GM13977 (cell line): ENCODE measurements around the gene EHF.

ENCODE experiments used
- DNase-seq: peaks from one replicate; pipeline ENCODE4 v3.0.0; 2012; ENCODE audit warnings: low spot score
- CTCF ChIP-seq: IDR thresholded peaks from 2 replicates; pipeline ENCODE4 v1.5.1; 2012; ENCODE audit warnings: mild to moderate bottlenecking, control low read depth; ENCODE audit not compliant: insufficient read depth; ENCODE audit errors: extremely low read depth, missing control alignments
- in situ Hi-C: fragments of 300-500 bp; cut with MboI; formaldehyde crosslinking; loops from one replicate; pipeline ENCODE4 v1.12.0; 2022; ENCODE audit warnings: low sequenced_read_pairs, low pct_unique_long_range_greater_than_20kb, mixed read lengths, inconsistent platforms; ENCODE audit not compliant: unreplicated experiment

EHF gene

DNA sequence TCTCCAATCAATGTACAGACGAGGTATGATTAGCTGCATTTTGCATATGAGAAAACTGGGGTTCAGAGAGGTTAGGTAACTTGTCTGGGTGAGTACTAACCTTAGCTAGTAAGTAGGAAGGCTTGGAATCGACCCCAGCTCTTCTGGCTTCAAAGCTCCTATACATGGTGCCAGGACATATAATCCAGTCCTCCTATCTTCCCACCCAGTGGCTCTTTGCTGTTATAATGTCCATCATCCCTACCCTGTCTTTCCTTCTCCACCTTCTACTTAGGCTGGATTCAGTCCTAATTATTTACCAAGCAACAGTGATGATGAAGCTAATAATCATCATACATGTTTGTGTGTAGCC is 20.0 kb downstream of the EHF start:
- no peak for TF ChIP-seq CTCF
- in situ Hi-C loops, result no loop called here
- DNase-seq, result no peak

GRCh38 chr11:34641456-34641855 is 20.6 kb downstream of the EHF start:
- TF ChIP-seq CTCF, result no peak
- in situ Hi-C loops, result no loop called here
- no peak for DNase-seq

DNA sequence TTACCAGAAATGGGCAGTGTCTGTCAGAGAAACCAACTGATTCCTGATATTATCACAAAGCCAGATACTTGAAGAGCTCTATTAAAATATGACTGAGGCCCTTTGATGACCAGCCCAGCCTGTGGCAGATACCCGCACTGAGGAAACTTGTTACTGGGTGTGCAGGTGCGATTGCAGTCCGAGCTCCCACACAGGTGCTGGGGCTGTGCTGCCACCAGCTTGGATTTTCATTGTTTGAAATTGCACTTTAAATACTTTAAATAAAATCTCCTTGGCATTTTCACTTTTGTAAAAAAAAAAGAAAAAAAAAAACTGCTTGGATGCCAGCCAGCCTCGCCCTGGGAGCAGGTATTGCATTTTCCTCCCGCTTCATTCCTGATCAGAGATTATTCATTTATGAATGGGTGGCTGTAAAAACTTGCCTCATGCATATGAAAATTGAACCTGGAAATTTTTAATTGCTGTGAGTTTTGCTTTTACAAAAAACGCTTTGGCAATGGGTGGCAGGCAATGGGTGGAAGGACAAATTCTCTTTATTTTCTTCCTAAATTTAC is 21.2 kb downstream of the EHF start:
- DNase-seq, result no peak
- TF ChIP-seq CTCF, result no peak
- in situ Hi-C loops, result no loop called here

GRCh38 chr11:34642873-34643272 is 22.0 kb downstream of the EHF start:
- in situ Hi-C loops, result no loop called here
- no peak for DNase-seq
- no peak for TF ChIP-seq CTCF

DNA sequence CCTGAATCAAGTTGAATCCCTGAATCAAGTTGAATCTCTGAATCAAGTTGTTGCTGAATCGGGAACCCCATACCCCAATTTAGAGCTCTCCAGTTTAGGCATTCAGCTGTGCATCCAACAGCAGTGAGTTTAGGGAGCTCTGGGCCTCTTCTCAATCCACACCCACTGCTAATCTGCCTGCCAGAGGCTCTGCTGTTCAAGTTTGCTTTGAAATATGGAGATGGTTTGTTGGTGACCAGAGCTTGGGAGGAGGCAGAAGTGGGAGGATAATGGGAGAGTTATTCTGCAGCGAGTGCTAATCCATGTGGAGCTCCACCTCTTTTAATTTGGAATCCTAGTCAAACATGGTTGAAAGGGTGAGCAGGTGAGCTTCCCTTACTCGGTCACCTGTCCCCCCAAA is 22.4 kb downstream of the EHF start:
- TF ChIP-seq CTCF, result no peak
- no peak for DNase-seq
- in situ Hi-C loops, result no loop called here

GRCh38 chr11:34643846-34644245 is 23.0 kb downstream of the EHF start:
- TF ChIP-seq CTCF, result no peak
- in situ Hi-C loops, result no loop called here
- no peak for DNase-seq
